ENCODE measurements around the gene SLC25A51.

Gene SLC25A51, protein sequence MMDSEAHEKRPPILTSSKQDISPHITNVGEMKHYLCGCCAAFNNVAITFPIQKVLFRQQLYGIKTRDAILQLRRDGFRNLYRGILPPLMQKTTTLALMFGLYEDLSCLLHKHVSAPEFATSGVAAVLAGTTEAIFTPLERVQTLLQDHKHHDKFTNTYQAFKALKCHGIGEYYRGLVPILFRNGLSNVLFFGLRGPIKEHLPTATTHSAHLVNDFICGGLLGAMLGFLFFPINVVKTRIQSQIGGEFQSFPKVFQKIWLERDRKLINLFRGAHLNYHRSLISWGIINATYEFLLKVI

DNA sequence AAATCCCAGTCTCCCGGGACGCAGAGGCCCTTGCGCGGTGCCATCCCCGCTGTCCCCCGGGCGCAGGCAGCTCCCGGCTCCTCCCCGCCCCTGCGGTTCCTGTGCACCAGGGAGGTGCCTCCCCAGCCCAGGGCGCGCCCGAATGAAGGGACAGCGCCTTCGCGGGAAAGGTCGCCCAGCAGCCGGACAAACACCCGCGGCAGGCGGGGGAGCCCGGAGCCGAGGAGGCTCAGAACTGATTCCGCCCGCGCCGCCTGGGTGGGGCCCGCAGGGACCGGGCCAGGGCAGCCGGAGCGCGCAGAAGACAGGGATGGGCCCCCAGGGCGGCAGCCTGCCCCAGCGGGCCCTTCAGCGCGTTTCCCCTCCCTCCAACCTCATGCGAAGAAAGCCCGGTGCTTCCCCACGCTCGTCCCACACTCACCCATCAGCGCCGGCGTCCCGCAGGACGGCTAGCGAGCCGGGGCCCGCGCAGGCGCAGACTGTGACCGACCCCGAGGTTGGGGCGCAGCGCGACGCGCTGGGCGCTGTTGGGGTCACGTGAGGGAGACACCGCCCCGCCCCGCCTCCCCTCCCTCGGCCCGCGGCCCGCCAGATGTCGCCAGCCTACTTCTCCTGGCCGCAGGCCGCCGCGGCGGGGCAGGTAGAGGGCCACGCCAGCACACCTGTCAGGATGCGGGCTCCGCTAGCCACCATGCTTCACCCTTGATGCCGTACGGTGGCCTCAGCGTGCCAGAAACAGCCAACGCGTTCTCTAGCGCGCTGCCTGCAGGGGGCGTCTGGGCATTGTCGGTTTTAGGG, at the start of gene SLC25A51:
SLC25A51 (minus strand) TSS at position 481 of the 798 bp plus-strand sequence. CDS start 15,577 bp downstream, outside the sequence.
- peak within 1 kb of the TSS; percentile 75 for H3K4me3 ChIP-seq (ENCODE audit: low read depth, low read length)
- TF ChIP-seq, protein P1, sequence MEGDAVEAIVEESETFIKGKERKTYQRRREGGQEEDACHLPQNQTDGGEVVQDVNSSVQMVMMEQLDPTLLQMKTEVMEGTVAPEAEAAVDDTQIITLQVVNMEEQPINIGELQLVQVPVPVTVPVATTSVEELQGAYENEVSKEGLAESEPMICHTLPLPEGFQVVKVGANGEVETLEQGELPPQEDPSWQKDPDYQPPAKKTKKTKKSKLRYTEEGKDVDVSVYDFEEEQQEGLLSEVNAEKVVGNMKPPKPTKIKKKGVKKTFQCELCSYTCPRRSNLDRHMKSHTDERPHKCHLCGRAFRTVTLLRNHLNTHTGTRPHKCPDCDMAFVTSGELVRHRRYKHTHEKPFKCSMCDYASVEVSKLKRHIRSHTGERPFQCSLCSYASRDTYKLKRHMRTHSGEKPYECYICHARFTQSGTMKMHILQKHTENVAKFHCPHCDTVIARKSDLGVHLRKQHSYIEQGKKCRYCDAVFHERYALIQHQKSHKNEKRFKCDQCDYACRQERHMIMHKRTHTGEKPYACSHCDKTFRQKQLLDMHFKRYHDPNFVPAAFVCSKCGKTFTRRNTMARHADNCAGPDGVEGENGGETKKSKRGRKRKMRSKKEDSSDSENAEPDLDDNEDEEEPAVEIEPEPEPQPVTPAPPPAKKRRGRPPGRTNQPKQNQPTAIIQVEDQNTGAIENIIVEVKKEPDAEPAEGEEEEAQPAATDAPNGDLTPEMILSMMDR (IDR thresholded peaks at IDR 0.05; ENCODE audit: control insufficient read depth, extremely low read depth, insufficient read depth) = peak; percentile 98
- DNase-seq (ENCODE audit: low read depth) = peak; percentile 84

GRCh38 chr9:37953206-37953774, 49.4 kb upstream of the SLC25A51 start:
- TF ChIP-seq, protein P1 (IDR thresholded peaks at IDR 0.05; ENCODE audit: control insufficient read depth, extremely low read depth, insufficient read depth) = no peak
- DNase-seq (ENCODE audit: low read depth) = no peak
- no peak overlapping the region for H3K4me3 ChIP-seq (ENCODE audit: low read depth, low read length)

DNA sequence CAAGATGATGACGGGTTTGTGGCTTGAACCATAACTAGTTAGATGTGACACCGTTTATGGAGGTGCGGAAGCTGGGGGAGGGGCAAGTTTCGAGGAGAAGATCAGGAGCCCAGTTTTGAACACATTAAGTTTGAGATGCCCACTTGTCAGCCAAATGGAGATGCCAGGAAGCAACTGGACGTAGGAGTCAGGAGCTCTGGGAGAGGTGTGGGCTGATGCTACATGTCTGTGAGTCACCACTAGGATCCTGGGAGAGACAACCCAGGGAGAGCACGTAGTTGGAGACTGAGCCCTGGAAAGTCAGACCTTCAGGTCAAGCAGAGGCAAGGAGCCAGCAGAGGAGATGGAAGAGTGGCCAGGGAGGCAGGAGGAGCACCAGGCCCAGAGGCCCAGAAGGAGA, 48.8 kb upstream of the SLC25A51 start:
- H3K4me3 ChIP-seq (ENCODE audit: low read depth, low read length) = no peak overlapping the region
- TF ChIP-seq, protein P1 (IDR thresholded peaks at IDR 0.05; ENCODE audit: control insufficient read depth, extremely low read depth, insufficient read depth) = no peak
- DNase-seq (ENCODE audit: low read depth) = no peak

DNA sequence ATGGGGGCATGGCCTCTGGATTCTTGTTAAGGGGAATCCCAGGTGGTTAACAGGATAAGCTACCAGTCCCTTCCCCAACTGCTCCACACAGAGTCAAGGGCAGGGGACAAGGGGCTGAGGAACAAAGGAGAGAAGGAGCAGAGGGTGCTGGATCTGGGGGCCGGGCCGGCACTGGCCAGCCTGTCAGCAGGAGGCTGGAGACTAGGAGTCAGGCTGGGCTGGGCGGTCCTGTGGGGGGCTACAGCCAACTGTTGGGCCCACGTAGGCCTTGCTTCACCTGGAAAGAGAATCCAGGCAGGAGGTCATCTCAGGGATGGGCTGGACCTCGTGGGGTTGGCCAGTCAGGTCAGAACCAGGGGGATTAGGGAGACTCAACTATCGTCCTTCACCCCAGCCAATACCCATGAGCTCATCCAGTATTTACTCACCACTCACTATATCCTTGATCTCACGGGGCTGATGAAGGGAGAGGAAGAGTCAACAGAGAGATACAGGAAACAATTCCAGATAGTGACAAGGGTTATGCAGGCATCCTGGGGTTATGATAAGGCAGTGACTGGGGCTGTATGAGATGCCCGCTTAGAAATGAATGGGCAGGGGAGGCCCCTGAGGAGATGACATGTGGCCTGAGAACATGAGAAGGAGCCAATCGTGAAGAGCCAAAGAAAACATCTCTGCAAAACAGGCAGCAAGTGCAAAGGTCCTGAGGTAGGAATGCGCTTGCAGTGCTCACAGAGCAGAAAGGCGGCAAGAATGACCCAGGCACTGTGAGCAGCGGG, 47.9 kb upstream of the SLC25A51 start:
- no peak overlapping the region for H3K4me3 ChIP-seq (ENCODE audit: low read depth, low read length)
- DNase-seq (ENCODE audit: low read depth) = no peak
- TF ChIP-seq, protein P1 (IDR thresholded peaks at IDR 0.05; ENCODE audit: control insufficient read depth, extremely low read depth, insufficient read depth) = no peak

- H3K4me3 ChIP-seq (ENCODE audit: low read depth, low read length) = no peak overlapping the region
- DNase-seq (ENCODE audit: low read depth) = no peak
- TF ChIP-seq, protein P1 (IDR thresholded peaks at IDR 0.05; ENCODE audit: control insufficient read depth, extremely low read depth, insufficient read depth) = no peak
Observed at GRCh38 chr9:37950561-37950960, 46.6 kb upstream of the SLC25A51 start.

DNA sequence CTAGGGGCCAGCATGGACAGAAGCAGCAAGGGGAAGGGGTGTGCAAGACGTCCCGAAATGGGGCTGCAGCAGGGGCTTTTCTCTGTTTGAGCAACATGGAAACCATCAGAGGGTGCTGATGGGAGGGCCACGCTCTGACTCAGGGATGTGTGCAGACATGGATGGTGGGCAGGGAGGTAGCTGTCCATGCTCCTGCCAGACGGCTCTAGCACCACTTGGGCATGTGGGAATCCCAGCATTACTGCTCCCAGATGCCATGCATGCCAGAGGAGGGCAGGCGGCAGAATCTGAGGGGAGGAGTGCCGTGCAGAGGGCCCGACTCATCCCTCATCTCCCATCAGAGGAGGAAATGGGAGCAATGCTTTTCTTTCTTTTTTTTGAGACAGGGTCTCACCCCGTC, 45.6 kb upstream of the SLC25A51 start:
- TF ChIP-seq, protein P1 (IDR thresholded peaks at IDR 0.05; ENCODE audit: control insufficient read depth, extremely low read depth, insufficient read depth) = no peak
- H3K4me3 ChIP-seq (ENCODE audit: low read depth, low read length) = no peak overlapping the region
- DNase-seq (ENCODE audit: low read depth) = no peak

All from LNCaP clone FGC (cell line).